GM21619 (cell line): ENCODE results near the gene ERAP2.

ENCODE experiments used
- ATAC-seq: cut with Tn5 transposase; IDR thresholded peaks from one replicate; pipeline ENCODE4 v1.9.1; 2021; ENCODE audit not compliant: unreplicated experiment

ERAP2 gene

DNA sequence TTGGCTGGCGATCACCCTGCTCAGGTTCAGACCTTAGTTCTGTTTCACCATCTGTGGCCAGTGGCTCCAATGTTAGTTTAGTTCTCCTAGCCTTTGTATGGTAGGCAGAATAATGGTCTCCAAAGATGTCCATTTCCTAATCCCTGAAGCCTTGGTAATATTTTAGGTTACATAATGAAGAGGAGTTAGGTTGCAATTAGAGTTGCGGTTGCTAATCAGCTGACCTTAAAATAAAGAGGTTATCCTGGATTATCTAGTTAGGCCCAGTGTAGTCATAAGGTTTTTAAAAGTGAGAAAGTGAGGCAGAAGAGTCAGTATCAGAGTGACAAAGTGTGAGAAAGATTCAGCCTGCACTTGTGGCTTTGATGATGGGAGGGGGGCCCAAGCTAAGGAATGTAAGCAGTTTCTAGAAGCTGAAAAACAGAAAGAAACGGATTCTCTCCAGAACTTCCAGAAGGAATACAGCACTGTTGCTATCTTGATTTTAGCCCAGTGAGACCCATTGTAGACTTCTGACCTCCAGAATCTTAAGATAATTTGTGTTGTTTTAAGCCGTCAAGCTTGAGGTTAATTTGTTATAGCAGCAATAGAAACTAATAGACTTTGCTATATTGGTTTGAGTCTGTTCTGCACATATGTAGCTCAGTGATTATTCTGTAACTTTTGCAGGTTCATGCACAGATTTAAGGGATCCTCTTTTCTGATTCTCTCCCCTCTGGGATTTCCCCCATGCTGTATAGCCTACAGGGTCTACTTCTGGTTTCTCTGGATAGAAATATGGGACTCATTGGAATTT, 81.2 kb downstream of the ERAP2 start:
- ATAC-seq = peak; percentile 37

DNA sequence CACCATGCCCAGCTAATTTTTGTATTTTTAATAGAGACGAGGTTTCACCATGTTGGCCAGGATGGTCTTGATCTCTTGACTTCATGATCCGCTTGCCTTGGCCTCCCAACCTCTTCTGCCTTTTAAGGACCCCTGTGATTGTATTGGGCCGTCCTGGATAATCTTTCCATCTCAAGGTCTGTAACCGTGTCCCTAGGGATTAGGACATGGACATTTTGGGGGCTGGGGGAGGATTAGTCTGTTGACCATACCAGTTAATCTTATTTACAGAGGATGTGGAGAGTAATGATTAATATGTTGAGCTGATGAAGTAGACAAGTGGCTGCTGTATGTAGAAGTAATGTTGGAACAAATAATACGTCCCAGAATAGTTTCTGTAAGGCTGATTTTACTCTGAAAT, 82.7 kb downstream of the ERAP2 start:
- ATAC-seq = no peak

DNA sequence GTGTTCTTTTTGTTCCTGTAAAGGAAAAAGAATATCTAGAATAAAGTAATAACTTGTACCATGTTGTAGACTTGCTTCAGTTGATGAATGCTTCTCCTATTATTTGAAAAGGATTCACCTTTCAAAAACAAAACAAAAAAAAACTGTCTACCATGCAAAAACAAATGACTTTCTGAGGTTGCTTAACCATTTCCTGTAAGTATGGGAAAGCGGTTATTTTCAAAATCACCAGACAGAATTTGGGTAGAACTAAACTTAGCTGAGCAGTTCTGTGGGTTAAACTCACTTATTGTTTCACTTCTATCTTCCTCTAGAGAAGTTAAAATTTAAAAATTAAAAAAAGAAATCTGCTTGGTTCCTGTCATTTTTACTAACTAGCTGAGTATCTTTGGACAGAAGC, 84.8 kb downstream of the ERAP2 start:
- ATAC-seq = peak; percentile 57

DNA sequence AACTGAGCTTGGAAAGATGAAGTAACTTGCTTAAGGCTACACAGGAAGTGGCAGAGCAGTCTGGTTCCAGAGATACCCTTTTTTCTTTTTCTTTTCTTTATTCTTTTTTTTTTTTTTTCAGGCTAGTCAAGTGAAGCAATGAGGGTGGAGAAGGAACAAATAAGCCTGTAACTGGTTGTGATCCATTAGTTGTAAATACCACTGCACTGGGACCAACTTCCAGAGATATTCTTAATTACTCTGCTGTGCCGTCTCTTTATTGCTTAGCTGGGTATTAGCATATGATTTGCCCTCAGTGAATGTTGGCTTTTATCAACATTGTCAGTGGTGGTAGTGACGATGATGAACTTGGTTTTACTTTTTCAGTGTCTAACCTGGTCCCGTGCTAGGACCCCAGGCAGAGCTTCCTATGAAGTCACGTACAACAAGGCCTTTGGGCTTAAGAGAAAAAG, 86.3 kb downstream of the ERAP2 start:
- ATAC-seq = no peak

DNA sequence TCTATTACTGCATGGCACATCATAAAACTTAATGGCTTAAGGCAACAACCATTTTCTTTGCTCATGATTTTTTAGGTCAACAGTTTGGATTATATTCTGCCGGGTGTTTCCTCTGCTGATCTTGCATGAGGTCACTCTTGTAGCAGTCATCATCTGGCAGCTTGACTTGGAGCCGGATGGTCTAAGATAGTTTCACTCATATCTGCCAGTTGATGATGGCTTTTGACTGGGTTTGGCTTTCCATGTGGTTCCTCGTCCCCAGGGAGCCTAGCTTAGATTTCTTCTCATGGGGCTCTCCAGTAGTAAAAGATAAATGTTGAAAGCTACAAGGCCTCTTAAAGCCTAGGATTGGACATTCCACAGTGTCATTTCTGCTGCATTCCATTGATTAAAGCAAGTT, 87.0 kb downstream of the ERAP2 start:
- ATAC-seq = peak; percentile 46

DNA sequence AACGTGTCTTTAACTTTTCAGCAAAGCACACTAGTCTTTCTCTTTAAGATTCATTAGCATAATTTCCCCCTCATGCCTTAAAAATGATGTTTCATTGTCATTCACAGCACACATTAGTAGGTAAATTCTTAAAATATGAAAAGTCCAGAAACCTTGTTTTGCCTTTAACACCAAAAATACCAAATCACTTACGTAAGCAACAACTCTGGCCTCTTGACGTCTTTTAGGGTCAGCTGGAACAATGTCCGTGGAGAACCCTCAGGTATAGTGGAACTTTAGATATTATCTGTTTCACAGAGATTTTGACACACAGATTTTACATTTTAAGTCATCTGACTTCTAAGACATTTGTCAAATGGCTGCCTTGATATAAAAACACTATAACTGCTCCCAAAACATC, 90.5 kb downstream of the ERAP2 start:
- ATAC-seq = no peak

DNA sequence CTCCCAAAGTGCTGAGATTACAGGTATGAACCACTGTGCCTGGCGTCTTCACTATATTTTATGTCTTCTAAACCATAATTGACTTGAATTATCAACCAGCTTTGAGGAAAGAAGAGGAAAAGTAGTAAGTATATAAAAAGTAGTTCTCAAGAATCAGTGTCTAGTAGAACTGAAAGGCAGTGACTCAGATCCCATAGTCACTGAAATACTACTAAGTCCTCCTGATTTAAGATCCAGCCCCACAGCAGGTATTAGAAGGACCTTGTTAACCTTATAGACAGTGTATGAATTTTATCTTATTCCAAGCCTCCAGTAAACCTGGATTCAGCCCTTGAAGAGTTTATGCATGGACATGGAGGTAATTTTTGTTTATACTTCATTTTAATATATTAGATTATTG, 91.1 kb downstream of the ERAP2 start:
- ATAC-seq = no peak

DNA sequence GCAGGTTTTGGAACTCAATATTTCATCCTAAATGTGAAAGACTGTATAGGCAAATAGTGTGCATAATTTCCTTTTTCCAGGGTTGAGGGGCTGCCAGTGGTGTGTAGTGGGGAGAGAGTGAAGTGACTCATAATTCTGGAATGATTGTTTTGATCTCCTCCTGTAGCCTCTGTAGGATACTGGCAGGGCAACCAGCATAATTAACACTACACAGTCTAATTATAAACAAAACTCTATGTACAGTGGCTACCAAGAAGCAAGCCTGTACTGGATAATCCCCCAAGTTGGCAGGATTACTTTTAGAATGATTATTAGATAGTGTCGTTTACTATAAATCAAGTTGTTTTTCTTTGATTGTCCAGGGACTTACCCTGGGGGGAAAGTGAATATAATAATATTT, 91.8 kb downstream of the ERAP2 start:
- no peak for ATAC-seq

DNA sequence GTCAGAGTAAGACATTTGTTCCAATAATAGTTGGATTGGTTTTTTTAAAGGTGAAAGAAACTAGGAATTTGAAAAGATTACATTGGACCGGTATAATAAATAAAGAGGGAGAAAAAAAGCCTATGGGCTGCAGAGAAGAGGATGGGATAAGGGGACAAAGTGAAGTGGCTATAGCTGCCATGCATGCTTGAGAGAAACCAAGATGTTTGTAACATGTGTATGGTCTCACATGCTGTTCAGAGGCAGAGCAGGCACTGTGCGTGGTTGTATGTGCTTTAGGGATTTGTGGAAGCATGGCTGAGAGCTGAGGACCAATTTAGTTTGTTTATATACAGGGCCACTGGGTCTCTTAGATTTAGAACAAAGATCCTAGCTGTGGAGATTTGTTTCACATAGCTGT, 92.3 kb downstream of the ERAP2 start:
- no peak for ATAC-seq
